ENCODE measurements around the gene DISP1. TPM values are rescaled to one million over a fixed set of nuclear protein-coding genes. Genes with fewer than 3 reads are reported as not detected.

Gene DISP1
- total and polyA plus RNA-seq, 2 experiments from 2014 or later: 2.4 to 4.4 TPM

DNA sequence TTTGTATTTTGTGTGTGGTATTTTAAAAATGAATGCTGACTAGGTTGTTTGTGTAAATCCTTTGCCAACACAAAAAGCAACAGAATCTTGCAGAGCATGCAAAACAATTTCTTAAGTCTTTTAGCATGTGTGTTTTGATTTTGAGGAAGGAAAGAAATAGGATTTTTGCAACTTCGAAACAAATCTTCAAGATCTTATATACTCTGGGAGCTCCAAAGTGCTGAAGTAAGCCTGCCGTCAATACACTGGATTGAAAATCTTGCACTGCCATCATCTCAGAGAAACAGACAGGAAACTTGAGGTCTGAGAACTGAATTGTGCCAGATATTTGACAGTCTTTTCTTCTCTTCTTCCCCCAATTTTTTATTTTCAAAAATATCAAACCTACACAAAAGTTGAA, 29.3 kb upstream of the DISP1 start:
- Histone ChIP-seq H3K27me3 (ENCODE audit: insufficient read depth) (no peaks in the 10 kb centered on the region; the same call in 1 of the 2 replicates), H3K4me3 (no peak overlapping the region), H3K36me3 (ENCODE audit: insufficient read depth) (no peaks in the 10 kb centered on the region), H3K4me2 (no peak overlapping the region), H3K79me2 (replicated peaks; ENCODE audit: insufficient read depth) (no peaks in the 10 kb centered on the region), H3K27ac (ENCODE audit: low read depth) (no peak overlapping the region), H3K9me2 (ENCODE audit: insufficient read depth) (no peaks in the 10 kb centered on the region; the same call in 1 of the 2 replicates), H4K20me1 (replicated peaks; ENCODE audit: insufficient read depth) (no peaks in the 10 kb centered on the region), H2AFZ (no peak overlapping the region), H3F3A (replicated peaks; ENCODE audit: low read depth) (no peaks in the 10 kb centered on the region), H3K4me1 (ENCODE audit: insufficient read depth) (no peaks in the 10 kb centered on the region)
- DNase-seq (ENCODE audit: low spot score) (no peak), ATAC-seq (no peak)
- H3K27me3 Mint-ChIP-seq (ENCODE audit: insufficient read depth, low read depth, poor library complexity): no peaks in the 10 kb centered on the region
- no peak overlapping the region for H3K4me3 Mint-ChIP-seq
- H3K27ac Mint-ChIP-seq: no peak overlapping the region
- H3K4me1 Mint-ChIP-seq: no peaks in the 10 kb centered on the region
- TF ChIP-seq ZNF462 (CRISPR knock-in tag; IDR thresholded peaks at IDR 0.05): no peak
- no peak for TF ChIP-seq ZNF114 (CRISPR knock-in tag; IDR thresholded peaks at IDR 0.05)
- TF ChIP-seq NANOG (IDR thresholded peaks at IDR 0.05; ENCODE audit: borderline replicate concordance): no peak
- no peak for TF ChIP-seq STAT1 (IDR thresholded peaks at IDR 0.05; ENCODE audit: unreplicated experiment)
- TF ChIP-seq, protein P1, sequence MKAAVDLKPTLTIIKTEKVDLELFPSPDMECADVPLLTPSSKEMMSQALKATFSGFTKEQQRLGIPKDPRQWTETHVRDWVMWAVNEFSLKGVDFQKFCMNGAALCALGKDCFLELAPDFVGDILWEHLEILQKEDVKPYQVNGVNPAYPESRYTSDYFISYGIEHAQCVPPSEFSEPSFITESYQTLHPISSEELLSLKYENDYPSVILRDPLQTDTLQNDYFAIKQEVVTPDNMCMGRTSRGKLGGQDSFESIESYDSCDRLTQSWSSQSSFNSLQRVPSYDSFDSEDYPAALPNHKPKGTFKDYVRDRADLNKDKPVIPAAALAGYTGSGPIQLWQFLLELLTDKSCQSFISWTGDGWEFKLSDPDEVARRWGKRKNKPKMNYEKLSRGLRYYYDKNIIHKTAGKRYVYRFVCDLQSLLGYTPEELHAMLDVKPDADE (IDR thresholded peaks at IDR 0.05): no peak
- TF ChIP-seq, protein P2, sequence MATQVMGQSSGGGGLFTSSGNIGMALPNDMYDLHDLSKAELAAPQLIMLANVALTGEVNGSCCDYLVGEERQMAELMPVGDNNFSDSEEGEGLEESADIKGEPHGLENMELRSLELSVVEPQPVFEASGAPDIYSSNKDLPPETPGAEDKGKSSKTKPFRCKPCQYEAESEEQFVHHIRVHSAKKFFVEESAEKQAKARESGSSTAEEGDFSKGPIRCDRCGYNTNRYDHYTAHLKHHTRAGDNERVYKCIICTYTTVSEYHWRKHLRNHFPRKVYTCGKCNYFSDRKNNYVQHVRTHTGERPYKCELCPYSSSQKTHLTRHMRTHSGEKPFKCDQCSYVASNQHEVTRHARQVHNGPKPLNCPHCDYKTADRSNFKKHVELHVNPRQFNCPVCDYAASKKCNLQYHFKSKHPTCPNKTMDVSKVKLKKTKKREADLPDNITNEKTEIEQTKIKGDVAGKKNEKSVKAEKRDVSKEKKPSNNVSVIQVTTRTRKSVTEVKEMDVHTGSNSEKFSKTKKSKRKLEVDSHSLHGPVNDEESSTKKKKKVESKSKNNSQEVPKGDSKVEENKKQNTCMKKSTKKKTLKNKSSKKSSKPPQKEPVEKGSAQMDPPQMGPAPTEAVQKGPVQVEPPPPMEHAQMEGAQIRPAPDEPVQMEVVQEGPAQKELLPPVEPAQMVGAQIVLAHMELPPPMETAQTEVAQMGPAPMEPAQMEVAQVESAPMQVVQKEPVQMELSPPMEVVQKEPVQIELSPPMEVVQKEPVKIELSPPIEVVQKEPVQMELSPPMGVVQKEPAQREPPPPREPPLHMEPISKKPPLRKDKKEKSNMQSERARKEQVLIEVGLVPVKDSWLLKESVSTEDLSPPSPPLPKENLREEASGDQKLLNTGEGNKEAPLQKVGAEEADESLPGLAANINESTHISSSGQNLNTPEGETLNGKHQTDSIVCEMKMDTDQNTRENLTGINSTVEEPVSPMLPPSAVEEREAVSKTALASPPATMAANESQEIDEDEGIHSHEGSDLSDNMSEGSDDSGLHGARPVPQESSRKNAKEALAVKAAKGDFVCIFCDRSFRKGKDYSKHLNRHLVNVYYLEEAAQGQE (IDR thresholded peaks at IDR 0.05; ENCODE audit: unreplicated experiment): no peak
- no peak for TF ChIP-seq CTCF (conservative IDR thresholded peaks at IDR 0.05; ENCODE audit: low read depth in 2 of 2)
- no peak for TF ChIP-seq ZNF331 (CRISPR knock-in tag; IDR thresholded peaks at IDR 0.05; ENCODE audit: low read depth)
- TF ChIP-seq EZH2 (IDR thresholded peaks at IDR 0.05; ENCODE audit: low read depth, unreplicated experiment): no peak
- TF ChIP-seq CREB1 (CRISPR knock-in tag; IDR thresholded peaks at IDR 0.05; ENCODE audit: low read depth): no peak
- no peak for TF ChIP-seq JUNB (IDR thresholded peaks at IDR 0.05; ENCODE audit: unreplicated experiment)
- TF ChIP-seq EZH2phosphoT487 (IDR thresholded peaks at IDR 0.05; ENCODE audit: unreplicated experiment): no peak
- H3K9me3 Mint-ChIP-seq: no peaks in the 10 kb centered on the region
- H3K36me3 Mint-ChIP-seq (ENCODE audit: low read depth): no peaks in the 10 kb centered on the region
